GM19193 (cell line): ENCODE measurements around the gene MTG2.
A peak's percentile ranks its signal among the peaks of the same experiment; 100 is the strongest.

ENCODE experiments used
- POLR2A ChIP-seq: IDR thresholded peaks from 4 replicates; pipeline ENCODE4 v1.6.1; 2011; ENCODE audit not compliant: insufficient read depth, insufficient read length; ENCODE audit errors: extremely low read depth

MTG2 gene, protein sequence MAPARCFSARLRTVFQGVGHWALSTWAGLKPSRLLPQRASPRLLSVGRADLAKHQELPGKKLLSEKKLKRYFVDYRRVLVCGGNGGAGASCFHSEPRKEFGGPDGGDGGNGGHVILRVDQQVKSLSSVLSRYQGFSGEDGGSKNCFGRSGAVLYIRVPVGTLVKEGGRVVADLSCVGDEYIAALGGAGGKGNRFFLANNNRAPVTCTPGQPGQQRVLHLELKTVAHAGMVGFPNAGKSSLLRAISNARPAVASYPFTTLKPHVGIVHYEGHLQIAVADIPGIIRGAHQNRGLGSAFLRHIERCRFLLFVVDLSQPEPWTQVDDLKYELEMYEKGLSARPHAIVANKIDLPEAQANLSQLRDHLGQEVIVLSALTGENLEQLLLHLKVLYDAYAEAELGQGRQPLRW

DNA sequence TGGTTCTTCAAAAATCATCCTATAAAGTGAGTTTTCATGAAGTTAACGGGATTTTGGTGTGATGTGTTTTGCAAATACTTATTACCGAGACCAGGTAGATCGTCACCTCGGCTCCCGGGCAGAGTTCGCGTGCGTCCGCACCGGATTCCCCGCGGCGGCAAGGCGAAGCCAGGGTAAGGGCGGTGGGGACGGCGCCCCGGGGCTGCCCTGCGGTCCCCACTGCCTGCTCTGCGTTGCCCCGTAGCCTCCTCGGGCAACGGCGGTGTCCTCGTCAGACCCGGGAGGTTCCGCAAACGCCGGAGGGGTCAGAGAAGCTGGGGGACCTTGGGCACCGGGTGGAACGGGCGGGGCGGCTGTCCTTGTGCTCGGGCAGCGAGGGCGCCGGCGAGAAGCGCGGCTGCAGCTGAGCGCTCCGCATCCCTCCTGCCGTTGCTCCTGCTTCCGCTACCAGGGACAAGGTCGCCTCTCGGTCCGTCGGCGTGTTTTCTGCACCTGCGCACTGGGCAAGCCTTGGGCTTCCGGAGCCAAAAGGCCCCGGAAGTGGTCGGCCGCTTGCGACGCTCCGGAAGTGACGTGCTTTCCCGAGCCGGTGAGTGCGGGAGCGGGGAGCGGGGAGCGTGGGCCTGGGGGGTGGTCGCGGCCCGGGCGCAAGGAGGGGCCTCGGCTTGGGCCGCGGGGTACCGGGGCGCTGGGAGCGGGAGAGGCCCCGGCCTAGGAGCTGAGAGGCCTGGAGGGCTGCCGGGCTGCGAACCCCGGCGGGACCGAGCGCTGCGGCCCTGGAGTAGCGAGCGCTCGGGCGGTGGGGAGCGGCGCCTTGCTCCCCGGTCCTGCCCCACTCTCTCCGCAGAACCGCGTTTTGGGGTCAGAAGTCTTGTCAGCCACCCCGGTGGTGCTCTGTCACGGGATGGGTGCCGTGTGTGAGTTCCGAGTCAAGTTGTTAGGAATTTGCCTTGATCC, at the start of gene MTG2:
Gene MTG2, plus strand, starts transcription at position 560 of the 957 bp plus-strand sequence. CDS start 10,393 bp downstream, outside the sequence.
- TF ChIP-seq POLR2A, result peak; percentile 99

- no peak for TF ChIP-seq POLR2A
These were observed 49.6 kb upstream of the MTG2 start for GRCh38 chr20:62133051-62133845.

DNA sequence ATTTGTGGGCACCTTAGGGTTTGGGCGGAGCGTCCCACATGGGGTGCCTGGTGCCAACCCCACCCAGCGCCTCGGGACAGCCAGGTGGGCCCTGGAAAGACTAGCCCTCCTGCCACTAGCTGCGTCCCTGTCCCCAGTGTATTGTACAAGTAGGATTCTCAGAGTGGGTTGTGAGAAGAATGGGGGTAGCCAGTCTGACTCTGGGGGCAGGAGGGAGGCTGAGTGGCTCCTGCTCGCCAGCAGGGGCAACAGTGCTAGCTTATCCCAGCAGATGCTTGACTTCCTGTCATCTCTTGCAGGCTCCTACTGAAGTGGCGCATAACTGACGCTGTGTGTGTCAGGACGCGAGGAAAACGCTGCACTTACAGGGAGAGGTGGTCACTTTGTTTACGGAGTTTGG, 49.0 kb upstream of the MTG2 start:
- no peak for TF ChIP-seq POLR2A

- TF ChIP-seq POLR2A, result no peak
These were observed 48.0 kb upstream of the MTG2 start for GRCh38 chr20:62134735-62135231.

GRCh38 chr20:62135573-62136266, 47.1 kb upstream of the MTG2 start:
- no peak for TF ChIP-seq POLR2A

DNA sequence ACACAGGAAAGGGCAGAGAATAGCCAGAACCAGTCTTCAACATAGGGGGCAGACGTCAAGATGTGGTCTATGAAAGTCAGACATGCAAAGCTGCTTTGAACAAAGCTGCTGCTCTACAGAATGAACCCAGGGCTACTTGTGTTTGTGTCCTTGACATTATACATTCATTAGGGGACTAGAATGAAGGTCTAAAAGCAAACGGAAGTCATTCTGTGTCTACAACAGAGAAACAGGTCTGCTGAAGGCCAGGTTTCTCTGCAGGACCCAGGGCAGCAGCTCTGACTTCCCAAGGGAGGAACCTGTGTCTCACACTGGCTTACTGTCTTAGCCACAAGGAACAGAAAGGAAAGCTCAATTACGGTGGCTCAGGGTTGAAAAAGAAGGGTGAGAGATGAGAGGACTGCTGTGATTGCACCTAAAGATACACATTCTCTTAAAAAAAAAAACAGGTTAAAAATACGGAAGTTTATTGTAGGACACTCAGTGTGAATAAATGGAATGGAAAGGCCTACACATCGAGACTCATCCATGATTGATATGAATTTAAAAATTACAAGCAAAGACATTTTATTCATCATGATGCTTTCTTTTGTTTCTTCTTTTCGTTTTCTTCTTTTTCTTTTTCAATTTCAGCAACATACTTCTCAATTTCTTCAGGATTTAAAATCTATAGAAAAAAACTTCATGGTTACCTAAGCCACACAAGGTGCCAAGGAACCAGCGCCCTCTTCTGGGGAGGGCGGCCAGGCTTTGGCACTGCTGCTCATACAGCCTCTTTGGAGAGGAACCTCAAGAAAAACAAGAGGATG, 46.3 kb upstream of the MTG2 start:
- TF ChIP-seq POLR2A, result no peak

DNA sequence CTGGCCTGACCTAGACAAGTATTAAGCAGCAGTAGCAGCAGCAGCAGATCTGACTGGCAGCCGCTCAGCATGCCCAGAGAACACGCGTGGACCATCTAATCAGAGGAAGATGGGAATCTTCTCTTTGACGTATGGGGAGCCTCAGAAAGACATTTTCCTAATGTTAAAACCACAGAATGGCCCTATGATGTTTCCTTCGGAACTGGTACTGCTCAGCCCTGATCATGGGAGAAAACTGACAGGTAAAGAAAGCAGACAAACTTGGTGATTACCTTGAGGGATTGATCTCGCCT, 45.8 kb upstream of the MTG2 start:
- TF ChIP-seq POLR2A, result no peak

DNA sequence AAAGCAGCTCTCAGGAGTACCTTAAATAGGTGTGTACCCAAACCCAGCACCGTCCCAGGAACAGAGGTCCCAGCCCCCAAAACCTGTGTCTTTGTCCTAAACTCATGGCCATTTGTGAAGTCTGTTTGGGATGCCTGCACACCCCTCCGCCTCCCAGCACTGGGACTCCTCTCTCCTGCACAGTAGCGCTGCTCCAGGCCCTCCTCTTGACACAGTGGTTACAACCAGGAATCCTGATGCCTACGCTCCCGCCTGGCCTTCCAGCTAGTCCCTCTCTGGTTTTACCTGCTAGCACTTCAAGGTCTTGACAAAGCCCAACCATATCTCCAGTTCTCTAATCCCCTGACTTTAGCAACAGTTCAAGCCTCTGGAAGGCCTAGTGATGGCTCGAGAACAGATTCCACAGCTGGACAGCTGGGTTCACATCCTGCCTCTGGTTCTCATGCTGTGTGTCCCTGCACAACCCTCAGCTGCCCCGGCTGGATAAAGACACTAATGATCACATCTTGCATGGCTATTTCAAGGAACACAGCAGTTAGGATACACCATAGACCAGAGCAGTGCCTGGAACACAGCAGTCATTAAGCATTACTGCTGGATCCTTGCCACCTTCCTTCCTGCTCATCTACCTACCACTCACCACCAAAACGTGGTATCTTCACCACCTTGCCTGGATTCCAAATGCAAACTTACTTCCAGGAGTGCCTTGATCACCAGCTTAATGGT, 45.2 kb upstream of the MTG2 start:
- no peak for TF ChIP-seq POLR2A

DNA sequence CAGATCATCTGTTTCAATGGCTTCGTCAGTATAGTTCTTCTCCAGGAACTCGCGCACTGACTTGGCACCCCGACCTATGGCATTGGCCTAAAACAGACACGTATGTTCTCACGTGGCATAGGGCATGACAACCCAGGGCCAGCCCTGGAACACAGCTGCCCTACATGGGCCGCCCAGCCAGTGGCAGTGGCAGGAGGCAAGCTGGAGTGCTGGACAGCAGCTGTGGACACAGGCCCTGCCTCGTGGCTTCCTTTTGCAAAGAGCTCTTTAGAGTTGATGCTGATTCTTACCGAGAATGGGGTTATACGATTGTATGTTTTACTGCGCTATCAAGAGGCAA, 44.7 kb upstream of the MTG2 start:
- TF ChIP-seq POLR2A, result no peak

GRCh38 chr20:62138912-62139311, 43.9 kb upstream of the MTG2 start:
- no peak for TF ChIP-seq POLR2A

GRCh38 chr20:62139636-62140035, 43.2 kb upstream of the MTG2 start:
- TF ChIP-seq POLR2A, result no peak

- TF ChIP-seq POLR2A, result no peak
These were observed 41.8 kb upstream of the MTG2 start for GRCh38 chr20:62141043-62141396.
